ENCODE measurements around the gene TCP1. TPM values are rescaled to one million over a fixed set of nuclear protein-coding genes. Genes with fewer than 3 reads are reported as not detected.

Gene TCP1
- total and polyA plus RNA-seq, 9 of the 15 experiments (the other 6 are each of a cell fraction or from before 2014, with no cell fraction given) = 331 to 801 (median 645) TPM

DNA sequence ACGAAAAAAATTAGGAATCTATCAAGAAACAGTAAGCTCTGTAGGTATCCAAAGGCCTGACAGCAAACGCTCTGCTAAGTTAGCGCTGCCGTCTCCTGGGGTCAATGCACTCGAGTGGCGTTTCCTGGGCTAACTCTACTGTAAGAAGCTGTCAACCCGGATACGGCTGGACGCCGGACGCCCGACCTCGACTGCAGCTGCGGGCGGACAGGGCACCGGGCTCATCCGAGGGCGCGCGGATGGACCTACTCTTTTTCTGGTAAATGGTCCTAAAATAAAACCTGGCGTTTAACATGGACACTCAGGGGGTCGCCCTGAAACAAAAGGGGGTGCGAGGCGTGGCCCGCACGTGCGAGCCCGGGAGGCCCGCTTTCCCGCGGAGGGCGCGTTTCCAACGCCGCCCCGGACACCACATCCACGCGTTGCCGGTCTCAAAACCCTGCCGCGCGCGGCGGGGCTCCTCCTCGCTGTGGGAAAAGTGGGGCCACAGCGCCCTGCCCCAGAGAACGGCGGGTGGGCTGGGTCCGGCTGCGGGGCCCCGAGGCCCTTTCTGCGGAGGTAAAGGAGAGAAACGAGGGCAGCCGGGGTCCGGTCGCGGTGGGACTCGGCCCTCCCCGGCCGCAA lies 537 bp downstream of the TCP1 start (continued):
- TF ChIP-seq, protein P1, sequence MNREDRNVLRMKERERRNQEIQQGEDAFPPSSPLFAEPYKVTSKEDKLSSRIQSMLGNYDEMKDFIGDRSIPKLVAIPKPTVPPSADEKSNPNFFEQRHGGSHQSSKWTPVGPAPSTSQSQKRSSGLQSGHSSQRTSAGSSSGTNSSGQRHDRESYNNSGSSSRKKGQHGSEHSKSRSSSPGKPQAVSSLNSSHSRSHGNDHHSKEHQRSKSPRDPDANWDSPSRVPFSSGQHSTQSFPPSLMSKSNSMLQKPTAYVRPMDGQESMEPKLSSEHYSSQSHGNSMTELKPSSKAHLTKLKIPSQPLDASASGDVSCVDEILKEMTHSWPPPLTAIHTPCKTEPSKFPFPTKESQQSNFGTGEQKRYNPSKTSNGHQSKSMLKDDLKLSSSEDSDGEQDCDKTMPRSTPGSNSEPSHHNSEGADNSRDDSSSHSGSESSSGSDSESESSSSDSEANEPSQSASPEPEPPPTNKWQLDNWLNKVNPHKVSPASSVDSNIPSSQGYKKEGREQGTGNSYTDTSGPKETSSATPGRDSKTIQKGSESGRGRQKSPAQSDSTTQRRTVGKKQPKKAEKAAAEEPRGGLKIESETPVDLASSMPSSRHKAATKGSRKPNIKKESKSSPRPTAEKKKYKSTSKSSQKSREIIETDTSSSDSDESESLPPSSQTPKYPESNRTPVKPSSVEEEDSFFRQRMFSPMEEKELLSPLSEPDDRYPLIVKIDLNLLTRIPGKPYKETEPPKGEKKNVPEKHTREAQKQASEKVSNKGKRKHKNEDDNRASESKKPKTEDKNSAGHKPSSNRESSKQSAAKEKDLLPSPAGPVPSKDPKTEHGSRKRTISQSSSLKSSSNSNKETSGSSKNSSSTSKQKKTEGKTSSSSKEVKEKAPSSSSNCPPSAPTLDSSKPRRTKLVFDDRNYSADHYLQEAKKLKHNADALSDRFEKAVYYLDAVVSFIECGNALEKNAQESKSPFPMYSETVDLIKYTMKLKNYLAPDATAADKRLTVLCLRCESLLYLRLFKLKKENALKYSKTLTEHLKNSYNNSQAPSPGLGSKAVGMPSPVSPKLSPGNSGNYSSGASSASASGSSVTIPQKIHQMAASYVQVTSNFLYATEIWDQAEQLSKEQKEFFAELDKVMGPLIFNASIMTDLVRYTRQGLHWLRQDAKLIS (CRISPR knock-in tag; IDR thresholded peaks at IDR 0.05) = peak; percentile 94; the same call in 1 of the 2 replicates
- no peak for TF ChIP-seq CREBBP (IDR thresholded peaks at IDR 0.05; ENCODE audit: low read depth, low read length)
- TF ChIP-seq REST (IDR thresholded peaks at IDR 0.05; ENCODE audit: borderline replicate concordance) = no peak
- TF ChIP-seq REST (CRISPR knock-in tag; IDR thresholded peaks at IDR 0.05; ENCODE audit: low read depth) = peak; percentile 57; the same call in 1 of the 2 replicates
- no peak for TF ChIP-seq ZNF253 (CRISPR knock-in tag; conservative IDR thresholded peaks at IDR 0.05)
- TF ChIP-seq KLF1 (tag; IDR thresholded peaks at IDR 0.05) = no peak
- TF ChIP-seq ZBTB49 (CRISPR knock-in tag; IDR thresholded peaks at IDR 0.05; ENCODE audit: borderline replicate concordance) = 0 out of 2 replicates have a peak, but pooled peaks have one; percentile 75
- peak; percentile 85 for TF ChIP-seq BHLHE40 (IDR thresholded peaks at IDR 0.05; ENCODE audit: low read length)
- TF ChIP-seq KDM2B (CRISPR knock-in tag; IDR thresholded peaks at IDR 0.05) = no peak
- 0 out of 2 replicates have a peak, but pooled peaks have one; percentile 7 for TF ChIP-seq GATA2 (CRISPR knock-in tag; IDR thresholded peaks at IDR 0.05)

Data from K562 (cell line).